Measurements from ENCODE around the gene SLC6A4. TPM values are rescaled to one million over a fixed set of nuclear protein-coding genes. Genes with fewer than 3 reads are reported as not detected.

Gene SLC6A4
- total and polyA plus RNA-seq, 10 of the 15 experiments (the other 5 are each of a cell fraction or from before 2014, with no cell fraction given): 5.3 to 20.6 (median 10.1) TPM

DNA sequence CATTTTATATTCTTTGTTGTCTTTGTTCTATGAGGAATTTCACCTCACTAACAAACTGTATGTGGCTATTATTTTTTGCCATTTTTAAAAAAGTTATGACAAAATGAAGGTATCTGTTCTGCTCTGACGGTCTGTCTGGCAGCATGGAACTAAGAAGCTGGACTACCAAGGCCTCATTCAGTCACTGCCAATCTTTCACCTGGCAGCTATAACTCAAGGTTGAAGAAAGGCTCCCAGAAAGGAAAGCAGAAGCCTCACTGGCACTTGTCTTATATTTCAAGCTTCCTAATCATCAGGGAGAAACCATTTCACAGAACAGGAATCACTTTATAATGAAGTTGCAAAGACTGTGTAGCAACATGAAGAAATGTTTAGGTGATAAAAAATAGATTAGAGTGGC is 18.7 kb upstream of the SLC6A4 start:
- POLR2A ChIA-PET: interaction anchor here (1.1 kb wide), 1 partner anchor 31 kb away, joined by 3 read pairs; no protein-coding TSS in a partner anchor
- H3K9ac ChIP-seq (ENCODE audit: control insufficient read depth, insufficient read depth, low read length): no peak overlapping the region
- intact Hi-C loops (cut with micrococcal nuclease; ENCODE audit: unreplicated experiment): no loop called here

More for the DNA sequence above, 18.7 kb upstream of the SLC6A4 start:
- ChIA-PET RAD21 (ENCODE audit: unreplicated experiment) (interaction anchor here (0.6 to 0.7 kb wide), 2 partner anchors 130 to 149 kb away, joined by 3 read pairs; no protein-coding TSS in a partner anchor), SMC1A (ENCODE audit: uncharacterized antibody, unreplicated experiment) (interaction anchor here (1.0 to 1.7 kb wide), 3 partner anchors 82 to 149 kb away, joined by 3 to 4 read pairs (median 4); no protein-coding TSS in a partner anchor), CTCF (interaction anchor here (0.7 to 2.6 kb wide), 5 partner anchors 79 to 149 kb away, joined by 3 to 7 read pairs (median 4); partner anchors contain the start of gene TMIGD1)
- Histone ChIP-seq H2AFZ (ENCODE audit: control insufficient read depth, low read depth, low read length) (no peak overlapping the region), H3K27ac (ENCODE audit: control insufficient read depth, insufficient read depth) (no peak overlapping the region), H3K4me1 (ENCODE audit: control insufficient read depth, insufficient read depth, low read length) (no peaks in the 10 kb centered on the region), H3K9me3 (replicated peaks; ENCODE audit: control insufficient read depth, insufficient read depth, low read length) (no peaks in the 10 kb centered on the region), H3K4me2 (ENCODE audit: control insufficient read depth, insufficient read depth) (no peak overlapping the region), H3K4me3 (no peak overlapping the region), H3K36me3 (ENCODE audit: control insufficient read depth in 2 of 2, insufficient read depth in 2 of 2, low read length in 1 of 2) (peaks cover 8% of the 10 kb centered on the region in 2 experiments; a peak in 3 of 4 replicates), H3K79me2 (ENCODE audit: control insufficient read depth, insufficient read depth, low read length) (no peaks in the 10 kb centered on the region), H4K20me1 (ENCODE audit: control insufficient read depth, insufficient read depth) (no peaks in the 10 kb centered on the region), H3K27me3 (replicated peaks in 1 of 2; ENCODE audit: control insufficient read depth in 2 of 2, insufficient read depth in 2 of 2, low read length in 1 of 2) (no peaks in the 10 kb centered on the region)
- ATAC-seq: no peak
- TF ChIP-seq MTA3 (IDR thresholded peaks at IDR 0.05; ENCODE audit: borderline replicate concordance, low read length) (no peak), FOXM1 (IDR thresholded peaks at IDR 0.05; ENCODE audit: low read depth, low read length) (no peak), TBL1XR1 (IDR thresholded peaks at IDR 0.05; ENCODE audit: low read depth, low read length) (no peak), RAD21 (IDR thresholded peaks at IDR 0.05; ENCODE audit: insufficient read depth, low read depth, low read length) (no peak), MYB (IDR thresholded peaks at IDR 0.05; ENCODE audit: borderline replicate concordance, low read depth, low read length) (no peak), SMC3 (IDR thresholded peaks at IDR 0.05; ENCODE audit: borderline replicate concordance, low read length) (no peak), GATAD2B (conservative IDR thresholded peaks at IDR 0.05; ENCODE audit: low read depth) (no peak), NFYA (IDR thresholded peaks at IDR 0.05; ENCODE audit: borderline replicate concordance, low read depth, low read length) (no peak), POU2F2 (IDR thresholded peaks at IDR 0.05; ENCODE audit: borderline replicate concordance, low read depth, low read length) (no peak), CBFB (IDR thresholded peaks at IDR 0.05; ENCODE audit: low read depth) (no peak), KAT2A (conservative IDR thresholded peaks at IDR 0.05; ENCODE audit: control insufficient read depth, low read depth, low read length) (no peak), MXI1 (IDR thresholded peaks at IDR 0.05; ENCODE audit: low read depth, low read length) (no peak), HDAC6 (IDR thresholded peaks at IDR 0.05; ENCODE audit: unreplicated experiment) (no peak), FOS (IDR thresholded peaks at IDR 0.05; ENCODE audit: borderline replicate concordance, extremely low read depth, insufficient read length) (no peak)
- TF ChIP-seq, protein P1, sequence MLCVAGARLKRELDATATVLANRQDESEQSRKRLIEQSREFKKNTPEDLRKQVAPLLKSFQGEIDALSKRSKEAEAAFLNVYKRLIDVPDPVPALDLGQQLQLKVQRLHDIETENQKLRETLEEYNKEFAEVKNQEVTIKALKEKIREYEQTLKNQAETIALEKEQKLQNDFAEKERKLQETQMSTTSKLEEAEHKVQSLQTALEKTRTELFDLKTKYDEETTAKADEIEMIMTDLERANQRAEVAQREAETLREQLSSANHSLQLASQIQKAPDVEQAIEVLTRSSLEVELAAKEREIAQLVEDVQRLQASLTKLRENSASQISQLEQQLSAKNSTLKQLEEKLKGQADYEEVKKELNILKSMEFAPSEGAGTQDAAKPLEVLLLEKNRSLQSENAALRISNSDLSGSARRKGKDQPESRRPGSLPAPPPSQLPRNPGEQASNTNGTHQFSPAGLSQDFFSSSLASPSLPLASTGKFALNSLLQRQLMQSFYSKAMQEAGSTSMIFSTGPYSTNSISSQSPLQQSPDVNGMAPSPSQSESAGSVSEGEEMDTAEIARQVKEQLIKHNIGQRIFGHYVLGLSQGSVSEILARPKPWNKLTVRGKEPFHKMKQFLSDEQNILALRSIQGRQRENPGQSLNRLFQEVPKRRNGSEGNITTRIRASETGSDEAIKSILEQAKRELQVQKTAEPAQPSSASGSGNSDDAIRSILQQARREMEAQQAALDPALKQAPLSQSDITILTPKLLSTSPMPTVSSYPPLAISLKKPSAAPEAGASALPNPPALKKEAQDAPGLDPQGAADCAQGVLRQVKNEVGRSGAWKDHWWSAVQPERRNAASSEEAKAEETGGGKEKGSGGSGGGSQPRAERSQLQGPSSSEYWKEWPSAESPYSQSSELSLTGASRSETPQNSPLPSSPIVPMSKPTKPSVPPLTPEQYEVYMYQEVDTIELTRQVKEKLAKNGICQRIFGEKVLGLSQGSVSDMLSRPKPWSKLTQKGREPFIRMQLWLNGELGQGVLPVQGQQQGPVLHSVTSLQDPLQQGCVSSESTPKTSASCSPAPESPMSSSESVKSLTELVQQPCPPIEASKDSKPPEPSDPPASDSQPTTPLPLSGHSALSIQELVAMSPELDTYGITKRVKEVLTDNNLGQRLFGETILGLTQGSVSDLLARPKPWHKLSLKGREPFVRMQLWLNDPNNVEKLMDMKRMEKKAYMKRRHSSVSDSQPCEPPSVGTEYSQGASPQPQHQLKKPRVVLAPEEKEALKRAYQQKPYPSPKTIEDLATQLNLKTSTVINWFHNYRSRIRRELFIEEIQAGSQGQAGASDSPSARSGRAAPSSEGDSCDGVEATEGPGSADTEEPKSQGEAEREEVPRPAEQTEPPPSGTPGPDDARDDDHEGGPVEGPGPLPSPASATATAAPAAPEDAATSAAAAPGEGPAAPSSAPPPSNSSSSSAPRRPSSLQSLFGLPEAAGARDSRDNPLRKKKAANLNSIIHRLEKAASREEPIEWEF (IDR thresholded peaks at IDR 0.05; ENCODE audit: insufficient replicate concordance, low read depth, low read length): no peak
- TF ChIP-seq, protein P2, sequence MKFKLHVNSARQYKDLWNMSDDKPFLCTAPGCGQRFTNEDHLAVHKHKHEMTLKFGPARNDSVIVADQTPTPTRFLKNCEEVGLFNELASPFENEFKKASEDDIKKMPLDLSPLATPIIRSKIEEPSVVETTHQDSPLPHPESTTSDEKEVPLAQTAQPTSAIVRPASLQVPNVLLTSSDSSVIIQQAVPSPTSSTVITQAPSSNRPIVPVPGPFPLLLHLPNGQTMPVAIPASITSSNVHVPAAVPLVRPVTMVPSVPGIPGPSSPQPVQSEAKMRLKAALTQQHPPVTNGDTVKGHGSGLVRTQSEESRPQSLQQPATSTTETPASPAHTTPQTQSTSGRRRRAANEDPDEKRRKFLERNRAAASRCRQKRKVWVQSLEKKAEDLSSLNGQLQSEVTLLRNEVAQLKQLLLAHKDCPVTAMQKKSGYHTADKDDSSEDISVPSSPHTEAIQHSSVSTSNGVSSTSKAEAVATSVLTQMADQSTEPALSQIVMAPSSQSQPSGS (IDR thresholded peaks at IDR 0.05; ENCODE audit: low read length): no peak
- TF ChIP-seq, protein P3, sequence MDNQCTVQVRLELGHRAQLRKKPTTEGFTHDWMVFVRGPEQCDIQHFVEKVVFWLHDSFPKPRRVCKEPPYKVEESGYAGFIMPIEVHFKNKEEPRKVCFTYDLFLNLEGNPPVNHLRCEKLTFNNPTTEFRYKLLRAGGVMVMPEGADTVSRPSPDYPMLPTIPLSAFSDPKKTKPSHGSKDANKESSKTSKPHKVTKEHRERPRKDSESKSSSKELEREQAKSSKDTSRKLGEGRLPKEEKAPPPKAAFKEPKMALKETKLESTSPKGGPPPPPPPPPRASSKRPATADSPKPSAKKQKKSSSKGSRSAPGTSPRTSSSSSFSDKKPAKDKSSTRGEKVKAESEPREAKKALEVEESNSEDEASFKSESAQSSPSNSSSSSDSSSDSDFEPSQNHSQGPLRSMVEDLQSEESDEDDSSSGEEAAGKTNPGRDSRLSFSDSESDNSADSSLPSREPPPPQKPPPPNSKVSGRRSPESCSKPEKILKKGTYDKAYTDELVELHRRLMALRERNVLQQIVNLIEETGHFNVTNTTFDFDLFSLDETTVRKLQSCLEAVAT (IDR thresholded peaks at IDR 0.05): no peak
- no peak for DNase-seq (ENCODE audit: low read depth, low spot score)
- FAIRE-seq: no peak
- WGBS (ENCODE audit: insufficient coverage, insufficient replicate concordance, low lambda C conversion rate, missing lambda C conversion rate): 100% methylated on average over 1 of the region's 1 CpG
- in situ Hi-C loops (cut with MboI): no loop called here
- BruUV-seq (replicated peaks): no TSS peak
